ENCODE results near the gene DYNLRB1.

The DYNLRB1 gene

DNA sequence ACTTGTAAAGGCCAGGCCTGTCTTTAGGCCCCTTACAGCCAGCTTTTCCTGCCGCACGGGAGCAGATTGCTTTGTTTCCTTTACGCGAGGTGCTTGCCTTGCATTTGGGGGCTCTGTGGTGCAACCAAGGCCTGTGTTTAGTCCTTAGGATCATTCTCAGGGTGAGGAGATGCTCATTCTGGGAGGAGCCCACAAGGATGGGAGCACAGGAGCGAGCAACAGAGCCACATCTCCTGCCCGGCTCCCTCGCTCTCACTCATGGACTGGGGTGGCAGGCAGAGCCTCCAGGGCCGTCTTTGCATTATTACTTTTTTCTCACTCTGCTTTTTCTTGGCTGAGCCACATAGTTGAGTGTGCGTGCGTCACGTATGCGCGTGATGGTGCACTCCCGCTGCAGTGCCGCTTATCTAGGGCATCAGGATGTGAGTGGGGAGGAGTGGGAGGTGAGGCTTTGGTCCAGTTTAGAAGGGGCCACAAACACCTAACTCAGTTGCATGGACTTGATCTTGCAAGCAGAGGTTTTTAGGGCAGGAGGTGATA is 19.1 kb downstream of the DYNLRB1 start:
- no peak for DNase-seq

DNA sequence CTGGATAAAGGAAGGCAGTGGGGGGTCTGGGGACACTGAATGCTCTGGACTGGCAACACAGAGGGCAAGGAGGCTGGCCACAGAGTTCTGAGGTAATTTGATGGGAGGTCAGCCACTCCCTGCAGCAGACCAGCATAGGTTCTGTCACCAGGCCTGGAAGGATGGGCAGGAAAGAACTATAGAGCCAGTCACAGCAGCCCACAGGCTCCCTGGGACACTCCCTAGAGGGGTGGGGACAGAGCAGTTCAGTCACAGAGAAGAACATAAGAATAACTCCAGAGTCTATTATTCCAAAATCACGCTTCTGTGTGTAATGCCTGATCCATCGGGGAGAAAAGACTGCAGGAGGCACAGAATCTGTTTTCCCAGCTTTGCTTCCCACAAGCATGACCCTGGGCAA is 19.6 kb downstream of the DYNLRB1 start:
- DNase-seq, result no peak

GRCh38 chr20:34536798-34537394 is 20.7 kb downstream of the DYNLRB1 start:
- peak; percentile 10 to 31 (median 21) for DNase-seq

DNA sequence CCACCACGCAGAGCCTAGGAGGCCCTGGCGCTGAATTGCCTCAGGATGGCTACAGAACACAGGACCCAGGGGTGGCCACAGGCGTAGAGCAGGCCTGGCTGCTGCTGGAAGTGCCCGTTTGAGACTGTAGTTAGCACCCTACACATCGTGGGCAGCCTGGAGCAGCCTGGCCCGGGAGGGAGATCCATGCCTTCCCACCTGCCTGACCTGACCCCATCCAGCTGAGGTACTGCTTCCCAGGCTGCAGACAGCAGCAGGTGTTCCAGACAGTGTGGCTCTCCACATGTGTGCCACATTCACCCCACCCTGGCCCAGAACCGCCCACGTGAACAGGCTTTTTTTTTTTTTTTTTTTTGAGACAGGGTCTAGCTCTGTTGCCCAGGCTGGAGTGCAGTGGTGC is 21.4 kb downstream of the DYNLRB1 start:
- no peak for DNase-seq

GRCh38 chr20:34538671-34539123 is 22.5 kb downstream of the DYNLRB1 start:
- DNase-seq, result peak in 1 of 3 experiments; percentile 60

DNA sequence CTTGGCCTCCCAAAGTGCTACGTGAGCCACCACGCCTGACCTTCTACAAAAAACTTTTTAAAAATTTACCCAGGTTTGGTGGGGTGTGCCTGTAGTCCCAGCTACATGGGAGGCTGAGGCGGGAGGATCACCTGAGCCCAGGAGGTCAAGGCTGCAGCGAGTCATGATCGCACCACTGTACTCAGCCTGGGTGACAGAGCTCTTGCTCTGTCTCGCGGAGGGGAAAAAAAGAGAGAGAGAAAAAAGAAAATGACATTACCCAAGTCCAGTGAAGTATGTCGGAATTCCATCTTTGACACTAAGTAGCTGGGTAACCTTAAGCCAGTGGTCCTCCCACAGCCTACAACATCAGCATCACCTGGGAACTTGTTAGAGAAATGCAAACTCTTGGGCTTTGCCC is 23.5 kb downstream of the DYNLRB1 start:
- no peak for DNase-seq

DNA sequence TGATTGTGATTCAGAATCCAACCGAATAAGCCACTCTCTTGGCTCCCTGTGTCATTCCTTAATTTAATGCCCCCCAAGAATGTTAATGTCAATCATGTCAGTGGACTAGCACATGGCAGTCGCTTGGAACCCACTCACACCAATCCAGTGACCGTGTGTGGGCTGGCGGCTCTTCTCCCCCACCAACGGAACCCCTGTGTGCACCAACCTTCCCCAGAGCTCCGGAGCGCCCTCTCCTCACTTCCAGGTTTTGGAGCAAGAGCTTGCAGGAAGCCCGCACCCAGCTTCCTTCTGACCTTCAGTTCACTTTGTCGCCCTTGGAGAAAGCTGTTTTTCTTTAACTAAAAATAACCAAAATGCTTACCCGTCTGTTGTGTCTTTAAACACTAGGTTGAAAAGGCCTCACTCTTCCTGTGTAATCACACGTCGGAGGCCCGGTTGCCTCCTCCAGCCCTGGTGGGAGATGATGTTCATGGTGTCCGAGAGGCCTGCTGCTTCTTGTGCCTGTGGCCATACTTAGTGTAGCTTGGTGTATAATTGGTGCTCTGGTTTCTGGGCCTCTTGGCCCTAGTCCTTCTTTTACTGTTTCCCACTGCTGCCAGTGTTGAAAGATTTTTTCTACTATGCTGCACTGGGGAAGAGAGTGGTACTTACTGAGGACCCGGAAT is 24.5 kb downstream of the DYNLRB1 start:
- no peak for DNase-seq

DNA sequence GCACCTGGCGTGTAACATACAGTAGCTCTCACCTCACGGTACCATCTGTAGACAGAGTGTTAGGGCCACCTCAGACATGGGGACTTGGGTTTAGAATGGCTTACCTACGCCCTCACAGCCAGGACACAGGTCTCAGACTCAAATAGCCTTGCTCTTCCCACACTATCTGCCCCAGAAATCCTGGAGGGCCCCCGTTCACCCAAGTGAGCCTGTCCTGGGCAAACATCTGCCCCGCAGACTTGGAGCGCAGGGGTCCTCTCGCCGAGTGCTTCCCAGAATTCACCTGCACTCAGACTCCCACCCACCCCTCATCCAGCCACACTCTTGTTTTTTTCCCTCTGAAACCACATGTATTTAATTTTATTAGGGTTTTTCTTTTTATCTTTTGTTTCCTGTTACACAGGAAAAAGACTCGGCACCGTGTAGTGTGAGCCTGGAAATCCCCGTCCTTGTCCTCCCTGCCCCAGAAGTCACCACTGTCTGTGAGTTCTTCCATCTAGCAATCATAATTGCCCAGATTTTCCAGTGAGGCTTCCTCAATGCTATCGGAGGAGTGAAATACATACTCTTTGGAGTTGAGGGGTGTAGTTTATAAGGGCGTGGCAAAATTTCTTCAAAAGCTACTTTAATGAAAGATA is 25.2 kb downstream of the DYNLRB1 start:
- no peak for DNase-seq

GRCh38 chr20:34541917-34542316 is 25.7 kb downstream of the DYNLRB1 start:
- no peak for DNase-seq

DNA sequence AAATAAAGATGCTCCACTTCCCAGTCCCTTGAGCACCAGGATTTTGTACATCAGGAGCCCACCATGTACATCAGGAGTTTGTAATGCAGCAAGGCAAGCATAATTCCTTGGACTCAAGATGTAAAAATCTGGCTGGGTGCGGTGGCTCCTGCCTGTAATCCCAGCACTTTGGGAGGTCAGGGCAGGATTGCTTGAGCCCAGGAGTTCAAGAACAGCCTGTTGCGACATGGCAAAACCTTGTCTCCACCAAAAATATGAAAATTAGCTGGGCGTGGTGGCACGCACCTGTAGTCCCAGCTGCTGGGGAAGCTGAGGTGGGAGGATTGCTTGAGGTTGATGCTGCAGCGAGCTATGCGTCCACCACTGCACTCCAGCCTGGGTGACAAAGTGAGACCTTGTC is 26.2 kb downstream of the DYNLRB1 start:
- no peak for DNase-seq

- peak in 2 of 3 experiments; percentile 27 to 33 for DNase-seq
Measured at GRCh38 chr20:34543463-34544056, 27.3 kb downstream of the DYNLRB1 start.

- DNase-seq, result peak in 1 of 3 experiments; percentile 22
Measured at GRCh38 chr20:34544109-34544796, 28.0 kb downstream of the DYNLRB1 start.

- peak; percentile 90 to 98 (median 91) for DNase-seq
Measured at GRCh38 chr20:34546751-34547181, 30.5 kb downstream of the DYNLRB1 start.

DNA sequence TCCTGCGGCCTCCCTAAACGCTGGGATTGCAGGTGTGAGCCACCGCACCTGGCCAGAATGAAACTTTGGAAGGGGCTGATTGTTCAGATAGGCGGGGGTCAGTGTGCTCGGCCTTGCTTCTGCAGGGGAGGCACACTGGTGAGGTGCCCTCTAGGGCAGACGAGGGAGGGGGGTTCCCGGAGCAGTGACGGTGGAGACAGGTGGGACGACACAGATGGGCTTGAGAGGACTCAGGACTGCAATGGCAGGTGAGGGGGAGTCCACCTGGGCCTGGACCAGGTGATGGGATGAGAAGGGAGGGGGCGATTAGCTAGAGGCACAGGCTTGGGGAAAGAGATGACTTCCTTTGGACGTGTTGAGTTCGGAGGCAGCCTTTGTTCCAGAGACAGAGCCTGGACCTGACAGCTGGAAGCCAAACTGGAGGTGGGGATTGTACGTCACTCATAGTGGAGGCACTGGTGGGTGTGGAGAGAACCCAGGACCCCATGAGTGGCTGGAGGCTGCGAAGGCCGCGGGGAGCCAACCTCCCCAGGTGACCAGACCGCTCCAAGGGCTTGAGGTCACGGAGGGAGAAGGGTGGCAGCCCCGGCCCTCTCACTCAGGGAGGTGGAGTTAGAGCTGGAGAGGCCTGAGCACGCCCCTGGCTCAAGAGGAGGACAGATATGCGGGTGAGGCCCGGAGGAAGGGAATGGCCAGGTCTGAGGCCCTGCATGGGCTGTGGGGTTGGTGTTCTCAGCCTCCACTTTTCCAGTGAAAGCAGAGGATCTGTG is 31.8 kb downstream of the DYNLRB1 start:
- DNase-seq, result peak in 1 of 3 experiments; percentile 53

- peak; percentile 20 to 52 (median 21) for DNase-seq
Measured at GRCh38 chr20:34549291-34549928, 33.2 kb downstream of the DYNLRB1 start.

DNA sequence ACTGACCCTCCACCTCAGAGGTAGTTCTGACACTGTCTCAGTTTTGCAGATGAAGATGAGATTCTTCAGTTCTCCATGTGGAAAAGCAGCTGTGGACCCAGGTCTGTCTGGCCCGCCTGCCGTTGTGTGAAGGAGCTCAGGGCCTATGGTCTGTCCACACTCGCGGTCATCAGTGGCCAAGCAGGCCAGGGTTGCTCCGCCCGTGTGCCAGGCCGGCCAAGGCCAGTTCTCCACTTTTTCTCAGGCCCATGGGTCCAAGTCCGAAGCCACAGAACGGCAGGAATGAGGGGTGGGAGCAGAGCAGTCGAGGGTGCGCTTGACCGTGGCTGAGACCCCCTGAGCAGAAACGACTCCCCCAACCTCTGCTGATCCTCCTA is 33.7 kb downstream of the DYNLRB1 start:
- no peak for DNase-seq

DNA sequence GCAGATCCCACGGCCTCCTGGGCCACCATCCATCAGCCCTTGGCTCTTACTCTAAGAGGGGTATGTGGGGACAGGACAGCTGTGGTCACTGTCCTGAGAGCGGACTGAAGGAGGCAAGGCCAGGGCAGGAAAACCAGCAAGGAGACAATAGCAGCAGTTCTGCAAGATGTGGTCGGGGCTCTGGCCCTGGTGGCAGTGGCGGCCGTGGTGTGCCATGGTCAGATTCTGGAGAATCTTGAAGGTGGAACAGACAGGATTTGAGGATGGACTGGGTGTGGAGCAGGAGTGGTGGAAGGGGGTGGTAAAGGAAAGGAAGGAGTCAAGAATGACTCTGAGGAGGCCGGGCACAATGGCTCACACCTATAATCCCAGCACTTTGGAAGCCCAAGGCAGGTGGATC is 36.3 kb downstream of the DYNLRB1 start:
- DNase-seq, result no peak

- no peak for DNase-seq
Measured at GRCh38 chr20:34553366-34553867, 37.2 kb downstream of the DYNLRB1 start.

GRCh38 chr20:34557936-34558319 is 41.7 kb downstream of the DYNLRB1 start:
- DNase-seq, result no peak

- DNase-seq, result peak in 1 of 3 experiments; percentile 90
Measured at GRCh38 chr20:34558320-34559218, 42.3 kb downstream of the DYNLRB1 start, which contains the start of gene MAP1LC3A. TSS of gene MAP1LC3A (plus strand) at chr20:34558718. CDS start at chr20:34558869, 151 bp downstream.

Measured in NCI-H1417 (cell line).